ENCODE results near the gene PLCH1. TPM values are rescaled to one million over a fixed set of nuclear protein-coding genes. Genes with fewer than 3 reads are reported as not detected.
"Not testable (repeated sequence)": the region's sequence is repeated elsewhere in the genome, so short reads cannot be mapped to it uniquely, and the experiment has no call there.

Gene PLCH1
- total and polyA plus RNA-seq, 10 of the 15 experiments (the other 5 are each of a cell fraction or from before 2014, with no cell fraction given), result 0.03 to 0.22 (median 0.04) TPM; not detected in 5

DNA sequence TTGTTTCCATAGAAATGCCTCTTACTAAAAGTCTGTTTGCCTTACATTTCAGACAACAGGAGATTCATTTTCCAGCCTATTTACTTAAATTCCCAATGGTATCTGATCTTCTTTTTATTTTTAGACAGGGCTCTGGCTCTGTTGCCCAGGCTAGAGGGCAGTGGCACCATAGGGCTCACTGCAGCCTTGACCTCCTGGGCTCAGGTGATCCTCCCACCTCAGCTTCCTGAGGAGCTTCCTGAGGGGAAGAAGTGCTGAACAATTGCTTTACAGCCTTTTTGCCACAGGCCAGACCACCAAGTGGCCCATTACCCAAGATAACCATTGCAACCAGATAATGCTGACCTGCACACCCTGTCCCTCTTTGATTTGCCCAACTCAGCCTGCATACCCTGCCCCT lies 126.3 kb downstream of the PLCH1 start (continued):
- TF ChIP-seq, protein P1, sequence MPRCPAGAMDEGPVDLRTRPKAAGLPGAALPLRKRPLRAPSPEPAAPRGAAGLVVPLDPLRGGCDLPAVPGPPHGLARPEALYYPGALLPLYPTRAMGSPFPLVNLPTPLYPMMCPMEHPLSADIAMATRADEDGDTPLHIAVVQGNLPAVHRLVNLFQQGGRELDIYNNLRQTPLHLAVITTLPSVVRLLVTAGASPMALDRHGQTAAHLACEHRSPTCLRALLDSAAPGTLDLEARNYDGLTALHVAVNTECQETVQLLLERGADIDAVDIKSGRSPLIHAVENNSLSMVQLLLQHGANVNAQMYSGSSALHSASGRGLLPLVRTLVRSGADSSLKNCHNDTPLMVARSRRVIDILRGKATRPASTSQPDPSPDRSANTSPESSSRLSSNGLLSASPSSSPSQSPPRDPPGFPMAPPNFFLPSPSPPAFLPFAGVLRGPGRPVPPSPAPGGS (IDR thresholded peaks at IDR 0.05; ENCODE audit: borderline replicate concordance, insufficient read depth, low read depth, low read length, poor library complexity, severe bottlenecking), result no peak
- TF ChIP-seq, protein P2, sequence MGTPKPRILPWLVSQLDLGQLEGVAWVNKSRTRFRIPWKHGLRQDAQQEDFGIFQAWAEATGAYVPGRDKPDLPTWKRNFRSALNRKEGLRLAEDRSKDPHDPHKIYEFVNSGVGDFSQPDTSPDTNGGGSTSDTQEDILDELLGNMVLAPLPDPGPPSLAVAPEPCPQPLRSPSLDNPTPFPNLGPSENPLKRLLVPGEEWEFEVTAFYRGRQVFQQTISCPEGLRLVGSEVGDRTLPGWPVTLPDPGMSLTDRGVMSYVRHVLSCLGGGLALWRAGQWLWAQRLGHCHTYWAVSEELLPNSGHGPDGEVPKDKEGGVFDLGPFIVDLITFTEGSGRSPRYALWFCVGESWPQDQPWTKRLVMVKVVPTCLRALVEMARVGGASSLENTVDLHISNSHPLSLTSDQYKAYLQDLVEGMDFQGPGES (IDR thresholded peaks at IDR 0.05), result no peak
- TF ChIP-seq MTA3 (IDR thresholded peaks at IDR 0.05; ENCODE audit: borderline replicate concordance, low read length), result no peak
- TF ChIP-seq JUNB (IDR thresholded peaks at IDR 0.05), result no peak
- TF ChIP-seq SMC3 (IDR thresholded peaks at IDR 0.05; ENCODE audit: borderline replicate concordance, low read length), result no peak
- no peak for TF ChIP-seq RELA (IDR thresholded peaks at IDR 0.05; ENCODE audit: borderline replicate concordance, partially characterized antibody)

DNA sequence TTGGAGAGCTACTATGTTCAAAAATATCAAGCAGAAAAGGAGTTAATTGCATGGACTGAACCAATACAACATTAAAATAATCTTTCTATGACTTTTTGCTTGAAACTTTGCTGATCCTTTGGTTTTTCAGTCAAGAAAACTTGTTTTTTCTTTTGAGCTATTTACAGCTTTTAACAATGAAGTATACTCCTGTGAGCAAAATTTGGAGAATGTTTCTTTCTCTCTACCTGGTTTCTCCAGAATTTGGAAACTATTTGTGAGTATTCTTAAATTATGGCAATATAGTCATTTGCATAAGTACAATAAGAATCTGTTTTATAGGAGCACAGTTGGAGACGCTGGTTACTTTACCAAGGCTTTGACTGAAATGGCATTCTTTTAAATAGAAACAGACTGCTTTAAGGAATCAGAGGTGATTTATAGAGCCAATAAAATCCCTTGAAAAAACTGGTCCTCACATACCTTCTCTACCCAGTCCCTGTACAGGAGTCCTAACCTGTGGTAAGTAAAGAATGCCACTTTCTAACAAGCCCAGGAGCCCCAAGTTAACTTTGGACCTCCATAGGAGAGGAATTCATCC lies 127.4 kb downstream of the PLCH1 start:
- intact Hi-C loops (cut with micrococcal nuclease; ENCODE audit: unreplicated experiment), result no loop called here
- in situ Hi-C loops (cut with MboI), result no loop called here
- Histone ChIP-seq H3K79me2 (ENCODE audit: control insufficient read depth, insufficient read depth, low read length) (no peaks in the 10 kb centered on the region), H3K9ac (ENCODE audit: control insufficient read depth, insufficient read depth, low read length) (no peak overlapping the region), H3K27me3 (replicated peaks in 1 of 2; ENCODE audit: control insufficient read depth in 2 of 2, insufficient read depth in 2 of 2, low read length in 1 of 2) (no peaks in the 10 kb centered on the region), H4K20me1 (ENCODE audit: control insufficient read depth, insufficient read depth) (no peaks in the 10 kb centered on the region), H3K36me3 (ENCODE audit: control insufficient read depth in 2 of 2, insufficient read depth in 2 of 2, low read length in 1 of 2) (no peaks in the 10 kb centered on the region), H3K4me1 (ENCODE audit: control insufficient read depth, insufficient read depth, low read length) (no peaks in the 10 kb centered on the region), H3K4me2 (ENCODE audit: control insufficient read depth, insufficient read depth) (no peak overlapping the region), H2AFZ (ENCODE audit: control insufficient read depth, low read depth, low read length) (no peak overlapping the region), H3K4me3 (no peak overlapping the region), H3K9me3 (replicated peaks; ENCODE audit: control insufficient read depth, insufficient read depth, low read length) (no peaks in the 10 kb centered on the region), H3K27ac (ENCODE audit: control insufficient read depth, insufficient read depth) (no peak overlapping the region)
- DNase-seq (ENCODE audit: low read depth, low spot score) (no peak), FAIRE-seq (no peak), ATAC-seq (no peak)
- TF ChIP-seq KDM1A (IDR thresholded peaks at IDR 0.05; ENCODE audit: borderline replicate concordance) (no peak), ATF7 (IDR thresholded peaks at IDR 0.05; ENCODE audit: low read depth) (no peak), BMI1 (IDR thresholded peaks at IDR 0.05; ENCODE audit: borderline replicate concordance) (no peak), ZZZ3 (IDR thresholded peaks at IDR 0.05; ENCODE audit: control insufficient read depth, insufficient read length, low read depth) (no peak), EGR1 (IDR thresholded peaks at IDR 0.05; ENCODE audit: borderline replicate concordance in 1 of 2, low read depth in 2 of 2, low read length in 2 of 2) (no peak), CBX5 (IDR thresholded peaks at IDR 0.05; ENCODE audit: low read depth) (no peak)
- ChIA-PET RAD21 (ENCODE audit: unreplicated experiment) (no interaction called here), POLR2A (no interaction called here), SMC1A (ENCODE audit: uncharacterized antibody, unreplicated experiment) (no interaction called here), CTCF (no interaction called here)
- BruUV-seq (replicated peaks), result no TSS peak
- 65% methylated on average over 1 of the region's 1 CpG for WGBS (ENCODE audit: insufficient coverage, insufficient replicate concordance, low lambda C conversion rate, missing lambda C conversion rate)

DNA sequence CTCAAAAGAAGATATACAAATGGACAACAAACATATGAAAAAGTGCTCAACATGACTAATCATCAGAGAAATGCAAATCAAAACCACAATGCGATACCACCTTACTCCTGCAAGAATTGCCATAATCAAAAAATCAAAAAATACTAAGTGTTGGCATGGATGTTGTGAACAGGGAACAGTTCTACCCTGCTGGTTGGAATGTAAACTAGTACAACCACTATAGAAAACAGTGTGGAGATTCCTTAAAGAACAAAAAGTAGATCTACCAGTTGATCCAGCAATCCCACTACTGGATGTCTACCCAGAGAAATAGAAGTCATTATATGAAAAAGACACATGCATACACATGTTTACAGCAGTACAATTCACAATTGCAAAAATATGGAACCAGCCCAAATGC lies 129.7 kb downstream of the PLCH1 start:
- FAIRE-seq; ATAC-seq; SMC1A ChIA-PET (ENCODE audit: uncharacterized antibody, unreplicated experiment); H2AFZ ChIP-seq (ENCODE audit: control insufficient read depth, low read depth, low read length); H3K4me2 ChIP-seq (ENCODE audit: control insufficient read depth, insufficient read depth); intact Hi-C loops (cut with micrococcal nuclease; ENCODE audit: unreplicated experiment); H3K9me3 ChIP-seq (replicated peaks; ENCODE audit: control insufficient read depth, insufficient read depth, low read length); H3K27me3 ChIP-seq (replicated peaks in 1 of 2; ENCODE audit: control insufficient read depth in 2 of 2, insufficient read depth in 2 of 2, low read length in 1 of 2); in situ Hi-C loops (cut with MboI); H4K20me1 ChIP-seq (ENCODE audit: control insufficient read depth, insufficient read depth); DNase-seq (ENCODE audit: low read depth, low spot score); H3K27ac ChIP-seq (ENCODE audit: control insufficient read depth, insufficient read depth); H3K79me2 ChIP-seq (ENCODE audit: control insufficient read depth, insufficient read depth, low read length); H3K36me3 ChIP-seq (ENCODE audit: control insufficient read depth in 2 of 2, insufficient read depth in 2 of 2, low read length in 1 of 2); H3K9ac ChIP-seq (ENCODE audit: control insufficient read depth, insufficient read depth, low read length); CTCF ChIA-PET; H3K4me3 ChIP-seq; BruUV-seq (replicated peaks); H3K4me1 ChIP-seq (ENCODE audit: control insufficient read depth, insufficient read depth, low read length); POLR2A ChIA-PET; RAD21 ChIA-PET (ENCODE audit: unreplicated experiment): not testable (repeated sequence)
- WGBS (ENCODE audit: insufficient coverage, insufficient replicate concordance, low lambda C conversion rate, missing lambda C conversion rate), result 0% methylated on average over 1 of the region's 1 CpG
